H1 (cell line): ENCODE results near the gene GRIK1. TPM values are rescaled to one million over a fixed set of nuclear protein-coding genes. Genes with fewer than 3 reads are reported as not detected.

ENCODE experiments used
- CTCF ChIA-PET: fragments of 300-600 bp; sonication (Branson Sonifier 250); formaldehyde crosslinking; loops from one replicate; lab custom pipeline; 2021; ENCODE audit not compliant: partially characterized antibody; lab: Charles Lee
- POLR2A ChIA-PET: fragments of 300-600 bp; sonication (Branson Sonifier 250); formaldehyde crosslinking; loops from one replicate; lab custom pipeline; 2021; ENCODE audit warnings: inconsistent platforms; ENCODE audit not compliant: partially characterized antibody; lab: Charles Lee
- DNase-seq, 2 experiments: peaks; one replicate each; pipeline versions ENCODE4 v3.0.0 to v3.0.0-alpha.2; 2010 to 2022; ENCODE audit warnings: low spot score in 2 of 2, low read depth in 1 of 2, mixed read lengths in 1 of 2
- FAIRE-seq: peaks from 2 replicates; lab custom pipeline; 2011; peaks lifted over from hg19 to GRCh38; lab: Jason Lieb, UNC
- H2AFZ ChIP-seq: 2 replicates; pipeline ENCODE4 v1.8.1; 2012; ENCODE audit warnings: low read length, inconsistent platforms
- H2AK5ac ChIP-seq: 2 replicates; pipeline ENCODE4 v1.6.1; 2013; ENCODE audit warnings: low read depth, low read length
- H2BK120ac ChIP-seq: replicated peaks from 2 replicates; pipeline ENCODE3; 2013; ENCODE audit warnings: low read depth, low read length, inconsistent platforms
- H2BK12ac ChIP-seq: 2 replicates; pipeline ENCODE4 v1.6.1; 2013; ENCODE audit warnings: low read depth, low read length
- H2BK15ac ChIP-seq: 2 replicates; pipeline ENCODE4 v1.6.1; 2013; ENCODE audit warnings: low read length
- H2BK20ac ChIP-seq: 2 replicates; pipeline ENCODE4 v1.6.1; 2013; ENCODE audit warnings: low read length
- H2BK5ac ChIP-seq: 2 replicates; pipeline ENCODE4 v1.6.1; 2013; ENCODE audit warnings: low read depth, low read length
- H3K14ac ChIP-seq: 2 replicates; pipeline ENCODE4 v1.6.1; 2013; ENCODE audit warnings: inconsistent platforms; ENCODE audit not compliant: insufficient read length
- H3K18ac ChIP-seq: 2 replicates; pipeline ENCODE4 v1.6.1; 2013; ENCODE audit warnings: low read length; ENCODE audit errors: extremely low read depth
- H3K23ac ChIP-seq: 2 replicates; pipeline ENCODE4 v1.6.1; 2013; ENCODE audit warnings: inconsistent platforms; ENCODE audit not compliant: insufficient read length
- H3K23me2 ChIP-seq: 2 replicates; pipeline ENCODE4 v1.6.1; 2013; ENCODE audit warnings: low read depth, low read length
- H3K27ac ChIP-seq: 2 replicates; pipeline ENCODE4 v1.6.1; 2011; ENCODE audit warnings: low read depth, low read length, inconsistent platforms
- H3K27me3 ChIP-seq, 4 experiments: replicated peaks in 1 of 4; 1 replicate in 1 of 4; 2 replicates in 3 of 4; pipeline versions ENCODE4 v1.6.1 to v1.8.1; 2011 to 2013; ENCODE audit warnings: low read length in 3 of 4, mild to moderate bottlenecking in 3 of 4, inconsistent platforms in 2 of 4, mixed read lengths in 2 of 4, moderate library complexity in 1 of 4; ENCODE audit not compliant: control insufficient read depth in 3 of 4, insufficient read depth in 3 of 4; ENCODE audit errors: extremely low read depth in 1 of 4
- H3K36me3 ChIP-seq, 4 experiments: 2 replicates each; pipeline versions ENCODE4 v1.6.1 to v1.8.1; 2011 to 2013; ENCODE audit warnings: mild to moderate bottlenecking in 4 of 4, low read length in 3 of 4, moderate library complexity in 2 of 4, control low read depth in 1 of 4, inconsistent platforms in 1 of 4; ENCODE audit not compliant: insufficient read depth in 4 of 4, control insufficient read depth in 2 of 4
- H3K4ac ChIP-seq: replicated peaks from 2 replicates; pipeline ENCODE3; 2013; ENCODE audit warnings: low read length, low read depth, mixed read lengths, inconsistent platforms; ENCODE audit not compliant: insufficient read length
- H3K4me1 ChIP-seq, 4 experiments: replicated peaks in 1 of 4; 1 replicate in 1 of 4; 2 replicates in 3 of 4; pipeline versions ENCODE4 v1.6.1 to v1.8.1; 2011 to 2013; ENCODE audit warnings: low read length in 3 of 4, inconsistent platforms in 2 of 4, mixed read lengths in 1 of 4; ENCODE audit not compliant: insufficient read depth in 4 of 4, control insufficient read depth in 3 of 4
- H3K4me2 ChIP-seq, 2 experiments: 2 replicates each; pipeline versions ENCODE4 v1.6.1 to v1.8.1; 2011 to 2013; ENCODE audit warnings: low read depth in 2 of 2, low read length in 2 of 2, control low read depth in 1 of 2, inconsistent platforms in 1 of 2, mild to moderate bottlenecking in 1 of 2; ENCODE audit not compliant: insufficient read depth in 1 of 2
- H3K4me3 ChIP-seq, 4 experiments: fragments of 200-600, 300-600 bp in 1 of 4; sonication (generic), shearing (Covaris generic), sonication (Bioruptor Twin) in 1 of 4; 2 replicates each; pipeline versions ENCODE4 v1.5.1 to v1.8.1; 2011 to 2016; ENCODE audit warnings: low read length in 4 of 4, low read depth in 3 of 4, control low read depth in 2 of 4, inconsistent platforms in 2 of 4, mild to moderate bottlenecking in 2 of 4, mixed read lengths in 1 of 4, moderate library complexity in 1 of 4; ENCODE audit not compliant: insufficient read depth in 2 of 4; ENCODE audit errors: extremely low read depth in 1 of 4
- H3K56ac ChIP-seq: replicated peaks from 2 replicates; pipeline ENCODE3; 2013; ENCODE audit warnings: low read depth, mild to moderate bottlenecking, mixed read lengths, low read length, inconsistent platforms; ENCODE audit not compliant: insufficient read length
- H3K79me1 ChIP-seq: 2 replicates; pipeline ENCODE4 v1.6.1; 2013; ENCODE audit warnings: low read depth, low read length, control low read depth
- H3K79me2 ChIP-seq, 2 experiments: 2 replicates each; pipeline versions ENCODE4 v1.6.1 to v1.8.1; 2012 to 2013; ENCODE audit warnings: low read length in 2 of 2, mild to moderate bottlenecking in 2 of 2, inconsistent platforms in 1 of 2; ENCODE audit not compliant: insufficient read depth in 2 of 2, control insufficient read depth in 1 of 2
- H3K9ac ChIP-seq, 4 experiments: replicated peaks in 1 of 4; 1 replicate in 1 of 4; 2 replicates in 3 of 4; pipeline versions ENCODE4 v1.6.1 to v1.8.1; 2011 to 2013; ENCODE audit warnings: low read depth in 3 of 4, low read length in 3 of 4, control low read depth in 2 of 4, mild to moderate bottlenecking in 2 of 4, moderate library complexity in 2 of 4, inconsistent platforms in 1 of 4; ENCODE audit errors: extremely low read depth in 1 of 4
- H3K9me3 ChIP-seq, 2 experiments: 2 replicates each; pipeline versions ENCODE4 v1.6.1 to v1.8.1; 2012 to 2013; ENCODE audit warnings: mild to moderate bottlenecking in 2 of 2, moderate library complexity in 2 of 2, control low read depth in 1 of 2, inconsistent platforms in 1 of 2, low read depth in 1 of 2, low read length in 1 of 2, mixed read lengths in 1 of 2; ENCODE audit not compliant: insufficient read depth in 2 of 2
- H4K20me1 ChIP-seq, 2 experiments: replicated peaks in 1 of 2; 2 replicates each; pipeline versions ENCODE3 to v1.8.1; 2011 to 2013; ENCODE audit warnings: inconsistent platforms in 2 of 2, low read length in 2 of 2, mild to moderate bottlenecking in 1 of 2; ENCODE audit not compliant: insufficient read depth in 2 of 2, control insufficient read depth in 1 of 2
- H4K5ac ChIP-seq: 2 replicates; pipeline ENCODE4 v1.6.1; 2013; ENCODE audit warnings: low read length, low read depth, mixed read lengths, inconsistent platforms; ENCODE audit not compliant: insufficient read length
- H4K8ac ChIP-seq: 2 replicates; pipeline ENCODE4 v1.8.0; 2013; ENCODE audit warnings: mild to moderate bottlenecking, moderate library complexity, low read length, inconsistent platforms; ENCODE audit not compliant: insufficient read depth; ENCODE audit errors: extremely low read depth
- H4K91ac ChIP-seq: replicated peaks from 2 replicates; pipeline ENCODE3; 2013; ENCODE audit warnings: low read length, mixed read lengths, inconsistent platforms; ENCODE audit not compliant: insufficient read length
- CEBPB ChIP-seq: IDR thresholded peaks from 2 replicates; pipeline ENCODE4 v1.6.1; 2012; ENCODE audit warnings: low read depth, low read length
- EGR1 ChIP-seq: IDR thresholded peaks from 2 replicates; pipeline ENCODE4 v1.6.1; 2011; ENCODE audit warnings: low read depth, low read length, borderline replicate concordance
- HDAC6 ChIP-seq: IDR thresholded peaks from one replicate; pipeline ENCODE4 v1.7.1; 2012; ENCODE audit warnings: low read depth, mild to moderate bottlenecking, inconsistent platforms, low read length, moderate library complexity
- JUN ChIP-seq: IDR thresholded peaks from 2 replicates; pipeline ENCODE4 v1.6.1; 2011; ENCODE audit warnings: low read depth, mild to moderate bottlenecking, improper control_type of control experiment, low read length
- KDM5A ChIP-seq: fragments of 200-600 bp; IDR thresholded peaks from 2 replicates; pipeline ENCODE4 v1.7.1; 2012; ENCODE audit warnings: mild to moderate bottlenecking, low read length, inconsistent platforms, mixed read lengths
- PHF8 ChIP-seq: fragments of 200-600 bp; sonication (generic); conservative IDR thresholded peaks from 2 replicates; pipeline ENCODE4 v1.7.1; 2012; ENCODE audit warnings: low read depth, mild to moderate bottlenecking, inconsistent platforms, low read length, moderate library complexity
- YY1 ChIP-seq: IDR thresholded peaks from 2 replicates; pipeline ENCODE4 v1.6.1; 2011; ENCODE audit warnings: low read depth, mild to moderate bottlenecking, low read length
- WGBS, 2 experiments: shearing (Covaris generic) in 1 of 2; methylation state at CpG; one replicate each; pipeline versions ENCODE4 v1.1.6 to v1.1.7; 2013 to 2015; ENCODE audit warnings: low lambda C conversion rate in 2 of 2, mixed read lengths in 2 of 2, inconsistent platforms in 1 of 2, low coverage in 1 of 2, missing lambda C conversion rate in 1 of 2; ENCODE audit not compliant: insufficient replicate concordance in 2 of 2, insufficient coverage in 1 of 2, insufficient read length in 1 of 2; ENCODE audit errors: extremely low coverage in 1 of 2, missing lambda C conversion rate in 1 of 2; 5-methylcytosine and 5-hydroxymethylcytosine counted together
- polyA plus RNA-seq, 7 experiments: library from polyadenylated mRNA; depleted of rRNA in 3 of 7; stranded (reverse) in 5 of 7; unstranded in 2 of 7; fragments of >200 nt in 5 of 7; fragments of 200-250 nt in 2 of 7; gene quantifications; 1 replicate in 5 of 7; 2 replicates in 1 of 7; 4 replicates in 1 of 7; pipeline versions ENCODE4 v1.2.1 to v1.2.3, GENCODE V29; 2011 to 2013; ENCODE audit warnings: missing spikeins in 2 of 7, mixed read lengths in 2 of 7
- total RNA-seq: library from RNA; stranded (reverse); fragmentation: NEBNext Ultra II Directional; extraction: Animal tissue kit (Norgen Biotek cat#: 25700); gene quantifications from 2 replicates; pipeline ENCODE4 v1.2.1, GENCODE V29; 2021

GRIK1 gene
- total and polyA plus RNA-seq, 2 of the 8 experiments (the other 6 are each of a cell fraction or from before 2014, with no cell fraction given), result 0.11 to 0.32 TPM

DNA sequence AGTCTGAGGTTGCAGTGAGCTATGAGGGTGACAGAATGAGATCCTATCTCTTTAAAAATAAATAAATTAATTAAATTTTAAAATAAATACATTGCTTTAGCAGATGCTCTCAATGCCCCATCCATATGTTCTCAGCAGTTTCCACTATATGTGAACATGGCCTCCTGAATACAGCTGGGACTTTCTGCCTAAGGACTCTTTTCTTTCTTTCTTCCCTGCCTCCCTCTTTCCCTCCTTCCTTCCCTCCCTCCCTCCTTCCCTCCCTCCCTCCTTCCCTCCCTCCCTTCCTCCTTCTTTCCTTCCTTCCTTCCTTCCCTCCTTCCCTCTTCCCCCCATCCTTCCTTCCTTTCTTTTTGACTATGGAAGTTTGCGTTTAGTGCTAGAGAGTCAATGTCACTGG, 10.2 kb upstream of the GRIK1 start:
- Histone ChIP-seq H4K5ac (no peak overlapping the region), H3K27ac (no peak overlapping the region), H3K4me1 (peaks cover 0 to 2% (median 0%) of the 10 kb centered on the region in 4 experiments; a peak in 1 of 7 replicates), H3K9ac (no peak overlapping the region), H3K18ac (no peak overlapping the region), H3K23me2 (no peaks in the 10 kb centered on the region), H3K9me3 (no peaks in the 10 kb centered on the region), H3K36me3 (no peaks in the 10 kb centered on the region), H3K27me3 (no peaks in the 10 kb centered on the region), H3K79me2 (no peaks in the 10 kb centered on the region), H2BK20ac (no peak overlapping the region), H3K4me2 (no peak overlapping the region), H2BK15ac (no peak overlapping the region), H3K4me3 (no peak overlapping the region), H3K79me1 (no peaks in the 10 kb centered on the region), H3K14ac (no peak overlapping the region), H2BK120ac (no peak overlapping the region), H3K56ac (no peak overlapping the region), H4K8ac (no peak overlapping the region), H4K91ac (no peak overlapping the region), H3K4ac (no peak overlapping the region), H2BK12ac (no peak overlapping the region), H3K23ac (no peak overlapping the region), H2AFZ (no peak overlapping the region), H2AK5ac (no peak overlapping the region), H4K20me1 (no peaks in the 10 kb centered on the region), H2BK5ac (no peak overlapping the region)
- POLR2A ChIA-PET, result no interaction called here
- CTCF ChIA-PET, result interaction anchor here (0.6 to 1.3 kb wide), 2 partner anchors 11 to 269 kb away, joined by 3 to 5 read pairs; partner anchors contain the start of gene GRIK1
- WGBS, 2 experiments, result 100% methylated on average over 1 of the region's 1 CpG; no CpG with 5 or more reads in 1 of the 2 experiments
- FAIRE-seq (no peak), DNase-seq (no peak)
- TF ChIP-seq JUN, result no peak
- no peak for TF ChIP-seq KDM5A
- TF ChIP-seq PHF8, result no peak
- no peak for TF ChIP-seq CEBPB
- TF ChIP-seq HDAC6, result no peak
- no peak for TF ChIP-seq YY1
- no peak for TF ChIP-seq EGR1
